ENCODE measurements around the gene YPEL3. TPM values are rescaled to one million over a fixed set of nuclear protein-coding genes. Genes with fewer than 3 reads are reported as not detected.

YPEL3 gene
- 93.6 TPM for total RNA-seq
- long read RNA-seq, transcript YPEL3-202 (4 exons, 1,588 nt): minor isoform, 12 of 68 reads
- long read RNA-seq, transcript YPEL3-201 (5 exons, 935 nt): major isoform, 40 of 68 reads
- long read RNA-seq, transcript YPEL3-210 (5 exons, 371 nt): minor isoform, 6 of 68 reads
- long read RNA-seq, partial matches to known transcripts: 2 of 68 reads
- long read RNA-seq, other reads (novel, unspliced or antisense): 7 of 68 reads

- no peak for TF ChIP-seq CTCF (IDR thresholded peaks at IDR 0.05)
- intact Hi-C loops (cut with DNase I): no loop called here
- ATAC-seq: peak; percentile 80
- Histone ChIP-seq H3K27ac (peak within 1 kb of the TSS; percentile 94), H3K4me1 (peaks cover 40% of the 10 kb centered on the region), H3K36me3 (peaks cover 18% of the 10 kb centered on the region), H3K27me3 (no peaks in the 10 kb centered on the region), H3K4me3 (peak within 1 kb of the TSS; percentile 84), H3K9me3 (no peaks in the 10 kb centered on the region)
- peak; percentile 96 for DNase-seq
These were observed at the start of gene YPEL3 for GRCh38 chr16:30096105-30096861. YPEL3 (minus strand) TSS chr16:30096213; CDS start chr16:30095482, 731 bp downstream.

- H3K36me3 ChIP-seq: no peaks in the 10 kb centered on the region
- no peaks in the 10 kb centered on the region for H3K27me3 ChIP-seq
- H3K4me1 ChIP-seq: no peaks in the 10 kb centered on the region
- no peak overlapping the region for H3K4me3 ChIP-seq
- H3K9me3 ChIP-seq: no peaks in the 10 kb centered on the region
- no peak for TF ChIP-seq CTCF (IDR thresholded peaks at IDR 0.05)
- H3K27ac ChIP-seq: no peak overlapping the region
- DNase-seq (no peak), ATAC-seq (no peak)
- intact Hi-C loops (cut with DNase I): no loop called here
These were observed 49.6 kb upstream of the YPEL3 start for GRCh38 chr16:30145657-30146056.

DNA sequence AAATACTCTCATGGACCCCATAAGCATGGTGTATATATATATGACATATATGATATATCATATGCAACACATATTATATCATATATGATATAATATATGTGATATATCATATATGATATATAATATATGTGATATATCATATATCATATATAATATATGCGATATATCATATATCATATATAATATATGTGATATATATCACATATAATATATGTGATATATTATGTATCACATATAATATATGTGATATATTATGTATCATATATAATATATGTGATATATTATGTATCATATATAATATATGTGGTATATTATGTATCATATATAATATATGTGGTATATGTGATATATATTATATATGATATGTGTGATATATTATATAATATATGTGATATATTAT is 48.9 kb upstream of the YPEL3 start:
- Histone ChIP-seq H3K4me1 (no peaks in the 10 kb centered on the region), H3K27ac (no peak overlapping the region), H3K36me3 (no peaks in the 10 kb centered on the region), H3K9me3 (no peaks in the 10 kb centered on the region), H3K27me3 (no peaks in the 10 kb centered on the region), H3K4me3 (no peak overlapping the region)
- intact Hi-C loops (cut with DNase I): no loop called here
- TF ChIP-seq CTCF (IDR thresholded peaks at IDR 0.05): no peak
- DNase-seq (no peak), ATAC-seq (no peak)

- intact Hi-C loops (cut with DNase I): no loop called here
- no peak for ATAC-seq
- Histone ChIP-seq H3K9me3 (no peaks in the 10 kb centered on the region), H3K4me3 (no peak overlapping the region), H3K4me1 (no peaks in the 10 kb centered on the region), H3K36me3 (no peaks in the 10 kb centered on the region), H3K27me3 (no peaks in the 10 kb centered on the region), H3K27ac (no peak overlapping the region)
- no peak for DNase-seq
- no peak for TF ChIP-seq CTCF (IDR thresholded peaks at IDR 0.05)
These were observed 48.0 kb upstream of the YPEL3 start for GRCh38 chr16:30144017-30144416.

DNA sequence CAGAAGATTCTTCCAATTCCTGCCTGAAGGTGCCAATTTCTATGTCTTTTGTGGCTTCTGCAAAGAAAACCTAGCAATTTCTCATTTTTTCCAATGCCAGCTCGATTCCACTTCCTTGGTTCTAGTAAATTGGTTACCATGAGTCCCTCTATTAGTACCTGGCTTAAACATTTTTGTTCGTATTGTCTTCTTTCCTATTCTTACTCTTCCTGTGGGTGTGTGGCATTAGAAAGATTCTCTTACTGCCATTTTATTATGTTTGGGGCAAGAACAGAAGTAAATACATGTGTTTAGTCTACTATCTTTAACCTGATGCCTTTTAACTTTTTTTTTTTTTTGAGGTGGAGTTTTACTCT is 47.3 kb upstream of the YPEL3 start:
- DNase-seq (no peak), ATAC-seq (no peak)
- no peak overlapping the region for H3K27ac ChIP-seq
- no peak for TF ChIP-seq CTCF (IDR thresholded peaks at IDR 0.05)
- H3K36me3 ChIP-seq: no peaks in the 10 kb centered on the region
- H3K4me3 ChIP-seq: no peak overlapping the region
- no peaks in the 10 kb centered on the region for H3K27me3 ChIP-seq
- no peaks in the 10 kb centered on the region for H3K4me1 ChIP-seq
- intact Hi-C loops (cut with DNase I): no loop called here
- H3K9me3 ChIP-seq: no peaks in the 10 kb centered on the region

All from upper lobe of right lung (tissue), 1 donor.